AG04449 (cell line): ENCODE measurements around the gene LINGO1.

ENCODE experiments used
- CTCF ChIA-PET: fragments of 350-600 bp; formaldehyde crosslinking; extraction: SDS; loops from one replicate; lab custom pipeline; 2021; ENCODE audit warnings: antibody characterized with exemption; lab: Yijun Ruan, JAX
- POLR2A ChIA-PET: fragments of 400-600, 350-600 bp; formaldehyde crosslinking; extraction: SDS; loops from one replicate; lab custom pipeline; 2020; ENCODE audit warnings: antibody characterized with exemption, inconsistent platforms; lab: Yijun Ruan, JAX
- DNase-seq: peaks from one replicate; pipeline ENCODE4 v3.0.0-alpha.2; 2010; ENCODE audit warnings: low read depth, low spot score
- H3K4me3 ChIP-seq: 2 replicates; pipeline ENCODE4 v1.5.1; 2011; ENCODE audit warnings: low read depth, mild to moderate bottlenecking, control low read depth, low read length
- CTCF ChIP-seq: IDR thresholded peaks from one replicate; pipeline ENCODE4 v1.5.1; 2011; ENCODE audit warnings: mild to moderate bottlenecking, moderate library complexity, low read length, control low read depth, inconsistent platforms; ENCODE audit not compliant: insufficient read depth; ENCODE audit errors: missing control alignments

Gene LINGO1

DNA sequence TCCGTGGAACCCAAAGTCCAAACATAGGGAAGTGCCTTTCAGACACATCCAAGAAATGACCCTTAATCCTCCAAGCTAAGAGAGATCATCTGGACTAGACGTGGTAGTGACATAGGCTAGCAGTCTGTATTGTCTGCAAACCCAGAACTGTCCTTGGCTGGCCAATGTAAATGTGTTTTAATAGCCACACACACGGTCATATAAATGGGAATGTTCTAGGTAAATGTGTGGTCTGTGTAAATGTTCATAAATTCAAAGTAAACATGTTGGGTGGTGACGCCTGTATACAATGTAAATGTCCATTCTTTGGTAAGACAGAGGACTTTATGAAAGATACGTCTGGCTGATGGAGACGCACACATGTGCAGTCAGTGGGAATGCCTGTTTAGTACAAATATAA is 16.3 kb upstream of the LINGO1 start:
- CTCF ChIA-PET: interaction anchor here (2.4 to 8.6 kb wide), 3 partner anchors 11 to 172 kb away, joined by 9 to 107 read pairs (median 10); partner anchors contain the start of gene LINGO1
- H3K4me3 ChIP-seq: no peak overlapping the region
- POLR2A ChIA-PET: no interaction called here
- no peak for DNase-seq
- no peak for TF ChIP-seq CTCF

GRCh38 chr15:77647961-77648360 is 15.2 kb upstream of the LINGO1 start:
- ChIA-PET POLR2A (no interaction called here), CTCF (interaction anchor here (2.4 to 8.6 kb wide), 3 partner anchors 9 to 174 kb away, joined by 9 to 107 read pairs (median 10); partner anchors contain the start of gene LINGO1)
- TF ChIP-seq CTCF: no peak

DNA sequence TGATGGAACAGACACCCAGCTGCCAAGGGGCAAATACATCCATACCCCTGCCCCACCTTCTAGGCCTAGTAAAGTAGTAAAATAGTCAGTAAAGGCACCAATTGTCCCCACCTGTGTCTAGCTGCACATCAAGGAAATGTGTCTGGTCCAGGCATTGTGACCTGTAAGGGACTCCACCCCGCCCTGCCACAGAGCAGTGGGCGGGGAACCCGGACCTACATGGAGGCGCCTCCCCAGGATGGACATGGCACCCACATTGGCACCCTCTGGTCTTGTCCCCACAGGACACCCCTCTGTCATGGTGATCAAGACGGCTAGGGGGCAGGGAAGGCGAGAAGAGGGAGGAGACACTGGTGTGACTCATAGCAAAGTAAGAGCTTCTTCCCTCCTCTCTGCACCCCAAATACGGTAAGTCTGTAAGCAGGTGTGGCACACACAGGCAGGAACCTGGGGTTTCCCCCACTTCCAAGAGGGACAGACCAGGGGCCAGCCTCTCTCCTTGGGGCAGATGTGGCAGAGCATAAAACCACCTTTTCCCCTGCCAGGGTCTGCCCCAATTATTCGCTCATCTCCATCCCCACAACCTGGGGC is 13.5 kb upstream of the LINGO1 start:
- no peak for DNase-seq
- no peak for TF ChIP-seq CTCF
- ChIA-PET CTCF (interaction anchor here (0.9 to 8.6 kb wide), 5 partner anchors 10 to 175 kb away, joined by 3 to 107 read pairs (median 9); partner anchors contain the start of gene LINGO1), POLR2A (no interaction called here)
- no peak overlapping the region for H3K4me3 ChIP-seq

More at GRCh38 chr15:77647961-77648360, 15.2 kb upstream of the LINGO1 start:
- DNase-seq: no peak
- no peak overlapping the region for H3K4me3 ChIP-seq

GRCh38 chr15:77645602-77646001 is 12.9 kb upstream of the LINGO1 start:
- POLR2A ChIA-PET: no interaction called here
- no peak overlapping the region for H3K4me3 ChIP-seq
- no peak for TF ChIP-seq CTCF
- no peak for DNase-seq
- CTCF ChIA-PET: interaction anchor here (0.9 to 8.6 kb wide), 4 partner anchors 11 to 29 kb away, joined by 3 to 107 read pairs (median 8); partner anchors contain the start of gene LINGO1

- CTCF ChIA-PET: interaction anchor here (2.1 to 8.6 kb wide), 2 partner anchors 10 to 177 kb away, joined by 7 to 107 read pairs; partner anchors contain the start of gene LINGO1
- POLR2A ChIA-PET: no interaction called here
- TF ChIP-seq CTCF: no peak
- no peak overlapping the region for H3K4me3 ChIP-seq
- DNase-seq: no peak
These were observed 12.0 kb upstream of the LINGO1 start for GRCh38 chr15:77644543-77645247.

GRCh38 chr15:77643764-77644163 is 11.1 kb upstream of the LINGO1 start:
- TF ChIP-seq CTCF: no peak
- H3K4me3 ChIP-seq: no peak overlapping the region
- no peak for DNase-seq
- ChIA-PET POLR2A (no interaction called here), CTCF (interaction anchor here (2.1 to 8.6 kb wide), 2 partner anchors 9 to 178 kb away, joined by 7 to 107 read pairs; partner anchors contain the start of gene LINGO1)
